GM21529 (cell line): ENCODE measurements around the gene JAM2.
"Not testable (repeated sequence)": the region's sequence is repeated elsewhere in the genome, so short reads cannot be mapped to it uniquely, and the experiment has no call there.

Experiments
- ATAC-seq: cut with Tn5 transposase; IDR thresholded peaks from one replicate; pipeline ENCODE4 v1.9.1; 2021; ENCODE audit not compliant: unreplicated experiment

Gene JAM2

DNA sequence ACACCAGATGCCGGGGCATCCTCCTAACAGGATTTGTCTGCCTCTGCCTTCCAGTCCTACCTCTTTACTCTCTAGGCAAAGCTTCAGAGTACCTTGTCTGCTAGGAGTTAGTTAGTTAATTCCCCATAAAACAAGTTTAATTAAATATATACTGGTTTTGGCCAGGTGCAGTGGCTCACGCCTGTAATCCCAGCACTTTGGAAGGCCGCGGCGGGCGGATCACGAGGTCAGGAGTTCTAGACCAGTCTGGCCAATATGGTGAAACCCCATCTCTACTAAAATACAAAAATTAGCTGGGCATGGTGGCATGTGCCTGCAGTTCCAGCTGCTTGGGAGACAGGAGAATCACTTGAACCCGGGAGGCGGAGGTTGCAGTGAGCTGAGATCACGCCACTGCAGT is 75.0 kb downstream of the JAM2 start:
- not testable (repeated sequence) for ATAC-seq

GRCh38 chr21:25717491-25718147 is 78.6 kb downstream of the JAM2 start:
- no peak for ATAC-seq

- ATAC-seq, result no peak
Observed at GRCh38 chr21:25721987-25722386, 82.9 kb downstream of the JAM2 start.

DNA sequence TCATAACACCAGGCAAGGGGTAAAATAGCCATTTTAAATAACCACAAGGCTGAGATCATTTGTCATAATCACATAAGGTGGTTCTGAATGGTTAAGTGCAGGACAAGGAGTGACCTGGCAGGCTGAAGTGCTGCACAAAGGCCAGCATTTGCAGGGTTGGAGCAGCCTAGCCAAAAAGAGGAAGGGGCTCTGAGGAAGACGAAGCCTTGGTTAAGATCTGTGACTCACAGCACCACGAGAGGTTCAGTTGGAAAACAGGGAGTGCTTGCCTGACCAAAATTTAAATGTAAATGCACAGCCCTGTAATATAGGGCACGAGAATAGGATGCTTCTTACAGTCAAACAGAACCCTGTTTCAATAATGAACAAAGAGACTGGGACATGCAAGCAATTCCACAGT is 83.6 kb downstream of the JAM2 start:
- no peak for ATAC-seq

DNA sequence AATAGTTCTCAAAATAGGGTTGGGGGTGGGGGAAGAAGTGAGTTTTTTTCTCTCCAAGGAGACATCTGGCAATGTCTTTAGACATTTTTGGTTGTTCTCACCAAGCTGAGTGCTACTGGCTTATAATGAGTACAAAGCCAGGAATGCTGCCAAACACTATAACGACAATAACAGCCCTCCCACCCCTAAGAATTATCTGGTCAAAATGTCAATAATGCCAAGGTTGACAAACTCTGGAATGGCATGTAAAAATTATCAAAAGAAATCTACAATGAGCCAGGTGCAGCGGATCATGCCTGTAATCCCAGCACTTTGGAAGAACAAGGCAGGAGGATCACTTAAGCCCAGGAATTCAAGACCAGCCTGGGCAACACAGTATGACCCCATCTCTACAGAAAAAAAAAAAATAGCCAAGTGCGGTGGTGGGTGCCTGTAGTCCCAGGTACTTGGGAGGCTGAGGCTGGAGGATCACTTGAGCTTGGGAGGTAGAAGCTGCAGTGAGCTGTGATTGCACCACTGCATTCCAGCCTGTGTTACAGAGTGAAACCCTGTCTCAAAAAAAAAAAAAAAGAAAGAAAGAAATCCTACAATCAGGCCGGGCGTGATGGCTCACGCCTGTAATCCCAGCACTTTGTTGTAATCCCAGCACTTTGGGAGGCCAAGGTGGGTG is 93.2 kb downstream of the JAM2 start:
- ATAC-seq, result no peak

DNA sequence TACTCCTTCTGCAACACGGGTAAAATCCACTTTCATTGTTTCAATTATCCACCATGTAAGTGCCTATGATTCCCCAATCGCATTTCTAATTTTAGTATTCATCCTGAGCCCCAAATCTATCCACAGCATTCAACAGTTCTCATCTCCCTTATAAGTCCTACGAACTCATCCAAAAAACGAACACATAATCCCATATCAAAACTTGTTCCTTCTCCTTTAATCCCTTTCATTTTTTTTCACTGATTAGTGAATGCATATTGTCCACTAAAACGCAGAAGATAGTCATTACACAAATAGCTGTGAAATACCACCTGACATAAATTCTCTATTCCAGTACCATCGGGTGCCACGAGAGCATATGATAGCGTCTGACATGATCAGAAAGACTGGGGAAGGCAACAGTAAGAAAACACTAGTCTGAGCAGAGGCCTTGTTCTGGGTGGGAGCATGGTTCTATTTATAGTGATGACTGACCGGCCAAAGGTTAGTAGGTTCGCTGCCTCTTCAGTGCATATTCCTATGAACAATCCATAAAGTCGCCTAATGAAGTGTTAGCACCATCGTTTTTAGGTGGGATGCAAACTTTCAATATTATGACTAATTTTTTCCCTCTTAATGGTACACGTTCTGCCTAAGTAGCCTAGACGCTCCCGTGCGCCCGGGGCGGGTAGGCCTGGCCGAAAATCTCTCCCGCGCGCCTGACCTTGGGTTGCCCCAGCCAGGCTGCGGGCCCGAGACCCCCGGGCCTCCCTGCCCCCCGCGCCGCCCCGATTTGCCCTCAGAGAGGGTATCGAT is 95.0 kb downstream of the JAM2 start:
- peak; percentile 8 for ATAC-seq

DNA sequence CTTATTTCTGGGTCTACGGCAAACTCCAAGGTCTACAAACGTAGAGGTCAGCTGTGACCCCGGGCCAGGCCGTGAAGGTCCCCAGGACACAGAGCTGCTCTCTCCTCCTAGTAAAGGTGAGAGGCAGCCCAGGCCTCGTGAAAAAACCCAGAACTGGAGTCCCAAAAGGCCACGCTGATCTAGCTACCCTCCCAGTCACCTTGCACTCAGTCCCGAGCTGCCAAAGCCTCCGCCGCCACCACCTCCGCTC is 95.5 kb downstream of the JAM2 start:
- no peak for ATAC-seq

DNA sequence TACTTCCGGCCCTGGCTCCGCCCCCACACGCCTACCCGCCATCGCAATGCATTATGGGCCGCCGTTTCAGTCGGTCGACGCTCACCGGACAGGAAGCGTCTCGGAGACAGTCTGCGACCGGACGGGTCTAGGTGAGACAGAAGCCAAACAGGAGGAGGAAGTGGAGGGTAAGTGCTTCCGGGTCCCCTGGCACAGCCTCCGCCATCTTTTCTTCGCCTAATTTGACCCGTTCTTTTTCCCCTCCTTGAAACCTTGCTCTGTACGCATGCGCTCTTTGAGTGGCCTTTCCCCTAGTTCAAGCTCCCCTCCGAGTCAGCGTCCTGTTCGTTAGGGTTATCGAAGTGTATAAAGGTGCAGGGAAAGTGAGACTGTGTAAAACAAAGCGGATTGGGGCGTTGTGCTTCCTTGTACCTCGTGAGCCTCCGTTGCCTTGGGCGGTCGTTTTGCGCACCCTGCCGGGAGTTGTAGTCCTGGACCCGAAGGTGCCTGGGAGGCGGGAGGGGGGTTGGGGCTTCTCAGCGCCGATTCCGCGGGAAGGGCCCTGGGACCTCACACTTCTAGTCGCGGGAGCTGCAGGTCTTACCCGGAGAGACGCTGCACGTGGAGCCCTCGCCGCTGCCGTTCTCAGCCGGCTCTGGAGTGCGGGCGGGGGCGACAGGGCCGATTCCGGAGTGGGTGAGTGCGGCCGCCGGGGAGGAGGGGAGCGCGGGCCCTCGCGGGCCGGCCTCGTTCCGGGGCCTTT is 96.0 kb downstream of the JAM2 start, which contains the start of the genes ATP5PF and GABPA:
TSS of gene ATP5PF (minus strand) at position 1 of the 742 bp plus-strand sequence. CDS start 5,110 bp downstream, outside the sequence.
TSS of gene GABPA (plus strand) at position 69 of the 742 bp plus-strand sequence. CDS start 6,627 bp downstream, outside the sequence.
- peak; percentile 85 for ATAC-seq

- peak; percentile 12 for ATAC-seq
Observed at GRCh38 chr21:25735646-25736597, 96.9 kb downstream of the JAM2 start.

- no peak for ATAC-seq
Observed at GRCh38 chr21:25737421-25737820, 98.4 kb downstream of the JAM2 start.

GRCh38 chr21:25742900-25743299 is 103.8 kb downstream of the JAM2 start:
- no peak for ATAC-seq

- no peak for ATAC-seq
Observed at GRCh38 chr21:25744854-25745253, 105.8 kb downstream of the JAM2 start.

DNA sequence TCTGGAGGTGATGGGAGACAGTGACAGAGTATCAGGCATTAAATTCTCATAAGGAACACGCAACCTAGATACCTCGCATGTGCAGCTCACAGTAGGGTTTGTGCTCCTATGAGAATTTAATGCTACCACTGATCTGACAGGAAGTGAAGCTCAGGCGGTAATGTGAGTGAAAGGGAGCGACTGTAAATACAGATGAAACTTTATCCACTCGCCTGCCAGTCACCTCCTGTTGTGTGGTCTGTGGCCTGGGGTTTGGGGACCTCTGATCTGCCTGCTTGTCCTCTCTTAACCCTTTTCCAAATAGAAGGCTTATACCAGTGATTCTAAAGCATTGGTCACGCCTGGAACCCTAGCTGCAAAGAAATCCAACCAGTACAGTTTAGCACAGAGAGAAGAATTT is 111.0 kb downstream of the JAM2 start:
- ATAC-seq, result no peak

DNA sequence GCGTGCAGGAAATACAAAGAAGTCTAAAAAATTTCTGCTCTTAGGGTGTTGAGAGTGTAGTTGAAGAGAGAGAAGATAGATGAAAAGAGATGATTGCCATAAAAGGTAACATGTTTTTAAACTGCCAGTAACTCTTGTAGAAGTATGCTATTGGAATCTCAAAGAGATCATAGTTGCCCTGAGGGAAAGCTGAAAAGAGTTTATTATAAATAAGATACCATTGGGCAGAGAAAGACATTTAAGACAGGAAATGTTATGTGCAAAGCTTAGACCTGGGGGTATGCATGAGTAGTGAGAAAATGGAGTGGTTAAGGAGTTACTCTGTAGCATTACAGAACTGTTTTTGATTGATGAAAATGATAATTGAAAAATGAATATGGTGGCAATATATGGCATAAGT is 113.4 kb downstream of the JAM2 start:
- no peak for ATAC-seq

DNA sequence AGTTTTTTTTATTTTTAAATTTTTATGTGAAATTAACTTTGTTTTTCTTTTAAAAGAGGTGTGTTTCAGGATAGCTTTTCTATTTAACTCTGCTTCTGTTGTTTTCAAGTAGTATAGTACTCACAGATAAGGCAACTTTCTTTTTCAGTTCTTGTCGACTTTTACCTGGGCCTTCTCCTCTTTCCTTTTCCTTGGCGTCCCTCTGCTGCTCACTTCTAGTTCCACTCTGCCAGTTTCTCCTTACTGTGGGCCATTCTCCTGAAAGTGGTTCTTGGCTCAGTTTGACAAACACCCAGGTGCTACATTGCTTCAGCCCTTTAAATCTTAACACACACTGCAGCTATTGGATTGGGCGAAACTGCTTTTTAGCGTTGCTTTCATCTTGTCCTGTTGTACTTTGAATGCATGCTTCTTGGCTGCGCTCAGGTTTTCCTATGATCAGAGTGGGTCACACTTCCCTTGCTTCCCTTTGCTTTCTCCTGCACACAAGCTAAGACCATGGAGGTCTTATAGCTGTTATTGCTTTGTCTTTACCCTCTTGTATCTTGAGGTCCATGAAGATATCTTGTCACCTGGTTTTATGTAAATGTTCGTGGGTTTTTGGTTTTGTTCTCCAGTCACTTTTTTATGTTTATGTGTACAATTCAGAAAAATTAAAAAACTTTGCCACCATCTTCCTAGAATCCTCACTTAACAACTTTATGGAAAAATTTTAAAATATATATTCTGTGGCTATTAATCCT is 117.3 kb downstream of the JAM2 start:
- ATAC-seq, result no peak

GRCh38 chr21:25757531-25757930 is 118.5 kb downstream of the JAM2 start:
- ATAC-seq, result no peak

GRCh38 chr21:25759573-25759972 is 120.5 kb downstream of the JAM2 start:
- ATAC-seq, result no peak

GRCh38 chr21:25760061-25760460 is 121.0 kb downstream of the JAM2 start:
- no peak for ATAC-seq

GRCh38 chr21:25760677-25761076 is 121.6 kb downstream of the JAM2 start:
- ATAC-seq, result no peak

DNA sequence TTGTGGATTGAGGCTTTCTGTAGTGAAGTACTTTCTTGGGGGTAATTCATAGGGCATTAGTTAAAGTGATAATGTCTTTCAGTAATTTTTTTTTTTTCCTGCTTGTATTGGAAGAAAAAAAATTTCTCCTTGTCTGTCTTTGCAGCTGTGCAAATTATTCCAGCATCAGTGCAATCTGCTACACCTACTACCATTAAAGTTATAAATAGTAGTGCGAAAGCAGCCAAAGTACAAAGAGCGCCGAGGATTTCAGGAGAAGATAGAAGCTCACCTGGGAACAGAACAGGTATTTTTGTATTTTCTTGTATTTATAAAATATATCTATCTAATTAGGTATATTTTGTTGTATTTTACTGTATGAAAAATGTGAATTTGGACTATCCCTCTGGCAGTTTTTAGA is 125.0 kb downstream of the JAM2 start:
- ATAC-seq, result no peak
